Upper lobe of left lung (tissue), 6 donors: Measurements from ENCODE around the gene SMAD6. TPM values are rescaled to one million over a fixed set of nuclear protein-coding genes. Genes with fewer than 3 reads are reported as not detected.

ENCODE experiments used
- ATAC-seq, 2 donors: fragments of 200-7000 bp; cut with Tn5 transposase; one replicate each; pipeline ENCODE4 v1.9.1; 2022; ENCODE audit warnings: mild to moderate bottlenecking in 2 of 2, moderate library complexity in 2 of 2; ENCODE audit not compliant: low FRiP score in 2 of 2
- DNase-seq, 2 donors: peaks; one replicate each; pipeline ENCODE4 v3.0.0-alpha.2; 2019 to 2020
- H3K27ac ChIP-seq, 4 donors: fragments of 200-600 bp; sonication (generic); one replicate each; pipeline ENCODE4 v1.5.1; 2016 to 2019
- H3K27me3 ChIP-seq, 4 donors: fragments of 200-600 bp; sonication (generic); one replicate each; pipeline ENCODE4 v1.5.1; 2017 to 2019
- H3K36me3 ChIP-seq, 4 donors: fragments of 200-600 bp; sonication (generic); one replicate each; pipeline ENCODE4 v1.5.1; 2016 to 2019
- H3K4me1 ChIP-seq, 4 donors: fragments of 200-600 bp; sonication (generic); one replicate each; pipeline ENCODE4 v1.5.1; 2018 to 2019
- H3K4me3 ChIP-seq, 4 donors: fragments of 200-600 bp; sonication (generic); one replicate each; pipeline ENCODE4 v1.5.1; 2017 to 2019; ENCODE audit warnings: mild to moderate bottlenecking in 2 of 4, moderate library complexity in 1 of 4
- H3K9me3 ChIP-seq, 4 donors: fragments of 200-600 bp; sonication (generic); one replicate each; pipeline ENCODE4 v1.5.1; 2018 to 2019
- CTCF ChIP-seq, 6 experiments: fragments of 450-650 bp in 4 of 6; fragments of 200-600 bp in 2 of 6; sonication (generic) in 2 of 6; IDR thresholded peaks; one replicate each; pipeline ENCODE4 v1.5.1; 2016 to 2019; ENCODE audit warnings: antibody characterized with exemption in 6 of 6
- EP300 ChIP-seq, 4 donors: sonication (generic); formaldehyde crosslinking; IDR thresholded peaks; one replicate each; pipeline ENCODE4 v1.5.1; 2017; ENCODE audit warnings: antibody characterized with exemption in 4 of 4, control low read depth in 2 of 4
- POLR2A ChIP-seq, 4 donors: fragments of 450-650 bp; IDR thresholded peaks; one replicate each; pipeline ENCODE4 v1.5.1; 2016 to 2017; ENCODE audit warnings: antibody characterized with exemption in 4 of 4, mild to moderate bottlenecking in 2 of 4
- POLR2AphosphoS5 ChIP-seq, 2 donors: sonication (generic); formaldehyde crosslinking; IDR thresholded peaks; one replicate each; pipeline ENCODE4 v1.5.1; 2017; ENCODE audit warnings: antibody characterized with exemption in 2 of 2
- WGBS, 2 donors: methylation state at CpG; one replicate each; pipeline ENCODE4 v1.1.5; 2017 to 2018; 5-methylcytosine and 5-hydroxymethylcytosine counted together
- total RNA-seq, 6 donors: library from RNA; depleted of rRNA in 4 of 6; stranded (reverse); fragments of >200 nt in 4 of 6; gene quantifications; one replicate each; pipeline versions ENCODE4 v1.1.0 to v1.2.1, GENCODE V29; 2016 to 2021
- donor health status: DM: no; HTN: no; CAD: no; lungs with moderate emphysema.
- donor health status: DM: no; HTN: yes; CAD: no; lungs with severe emphysema.

The SMAD6 gene
- total RNA-seq, 6 donors from 2014 or later = 76.6 to 377 (median 102) TPM

GRCh38 chr15:66803749-66804148, 101.7 kb downstream of the SMAD6 start:
- peak in 1 of 2 donors; percentile 46 for DNase-seq
- Histone ChIP-seq H3K27me3 (no peaks in the 10 kb centered on the region), H3K36me3 (no peaks in the 10 kb centered on the region), H3K27ac (peak overlapping the region; percentile 74 to 90 (median 78)), H3K9me3 (no peaks in the 10 kb centered on the region), H3K4me3 (no peak overlapping the region), H3K4me1 (peaks cover 31 to 48% (median 35%) of the 10 kb centered on the region in 4 donors)
- 40% methylated on average over 1 of the region's 1 CpG; no CpG with 5 or more reads in 1 of the 2 donors for WGBS, 2 donors
- TF ChIP-seq POLR2A (IDR thresholded peaks at IDR 0.05) = no peak
- TF ChIP-seq CTCF (IDR thresholded peaks at IDR 0.05) = no peak
- no peak for TF ChIP-seq EP300 (IDR thresholded peaks at IDR 0.05)
- TF ChIP-seq POLR2AphosphoS5 (IDR thresholded peaks at IDR 0.05) = no peak
- peak in 1 of 2 donors; percentile 1 for ATAC-seq

- WGBS, 2 donors = 75 to 88% methylated on average over 3 of the region's 3 CpGs
- ATAC-seq = no peak
- H3K27ac ChIP-seq = peak overlapping the region in 2 of 4 donors; percentile 58 to 76
Measured at GRCh38 chr15:66805202-66805885, 103.3 kb downstream of the SMAD6 start.

GRCh38 chr15:66808181-66808824, 106.3 kb downstream of the SMAD6 start:
- Histone ChIP-seq H3K27me3 (no peaks in the 10 kb centered on the region), H3K9me3 (no peaks in the 10 kb centered on the region), H3K4me3 (no peak overlapping the region), H3K36me3 (no peaks in the 10 kb centered on the region), H3K4me1 (peaks cover 15 to 33% (median 19%) of the 10 kb centered on the region in 4 donors), H3K27ac (no peak overlapping the region)
- peak in 1 of 2 donors; percentile 63 for DNase-seq
- TF ChIP-seq POLR2A (IDR thresholded peaks at IDR 0.05) = no peak
- no peak for TF ChIP-seq EP300 (IDR thresholded peaks at IDR 0.05)
- TF ChIP-seq POLR2AphosphoS5 (IDR thresholded peaks at IDR 0.05) = no peak
- TF ChIP-seq CTCF (IDR thresholded peaks at IDR 0.05) = no peak
- WGBS, 2 donors = 92 to 96% methylated on average over 16 to 21 of the region's 21 CpGs
- peak in 1 of 2 donors; percentile 43 for ATAC-seq

More at GRCh38 chr15:66805202-66805885, 103.3 kb downstream of the SMAD6 start:
- Histone ChIP-seq H3K4me3 (no peak overlapping the region), H3K27me3 (no peaks in the 10 kb centered on the region), H3K36me3 (no peaks in the 10 kb centered on the region), H3K4me1 (peaks cover 31 to 48% (median 35%) of the 10 kb centered on the region in 4 donors), H3K9me3 (no peaks in the 10 kb centered on the region)
- TF ChIP-seq POLR2A (IDR thresholded peaks at IDR 0.05) = no peak
- no peak for TF ChIP-seq POLR2AphosphoS5 (IDR thresholded peaks at IDR 0.05)
- TF ChIP-seq CTCF (IDR thresholded peaks at IDR 0.05) = no peak
- DNase-seq = peak in 1 of 2 donors; percentile 22

GRCh38 chr15:66809664-66810063, 107.6 kb downstream of the SMAD6 start:
- H3K27me3 ChIP-seq = no peaks in the 10 kb centered on the region
- 97% methylated on average over 4 of the region's 4 CpGs for WGBS, 2 donors
- no peak for TF ChIP-seq EP300 (IDR thresholded peaks at IDR 0.05)
- TF ChIP-seq CTCF (IDR thresholded peaks at IDR 0.05) = no peak
- no peak for TF ChIP-seq POLR2A (IDR thresholded peaks at IDR 0.05)
- TF ChIP-seq POLR2AphosphoS5 (IDR thresholded peaks at IDR 0.05) = no peak
- ATAC-seq = no peak
- no peak overlapping the region for H3K4me3 ChIP-seq
- DNase-seq = no peak
- no peaks in the 10 kb centered on the region for H3K36me3 ChIP-seq
- H3K27ac ChIP-seq = no peak overlapping the region
- peaks cover 3 to 19% (median 6%) of the 10 kb centered on the region in 4 donors for H3K4me1 ChIP-seq
- H3K9me3 ChIP-seq = peaks cover 0 to 6% (median 0%) of the 10 kb centered on the region in 4 donors
